ENCODE data around the gene KLHL8. TPM values are rescaled to one million over a fixed set of nuclear protein-coding genes. Genes with fewer than 3 reads are reported as not detected.

The KLHL8 gene
- total RNA-seq, 1 experiment from 2014 or later, result 7.5 TPM

DNA sequence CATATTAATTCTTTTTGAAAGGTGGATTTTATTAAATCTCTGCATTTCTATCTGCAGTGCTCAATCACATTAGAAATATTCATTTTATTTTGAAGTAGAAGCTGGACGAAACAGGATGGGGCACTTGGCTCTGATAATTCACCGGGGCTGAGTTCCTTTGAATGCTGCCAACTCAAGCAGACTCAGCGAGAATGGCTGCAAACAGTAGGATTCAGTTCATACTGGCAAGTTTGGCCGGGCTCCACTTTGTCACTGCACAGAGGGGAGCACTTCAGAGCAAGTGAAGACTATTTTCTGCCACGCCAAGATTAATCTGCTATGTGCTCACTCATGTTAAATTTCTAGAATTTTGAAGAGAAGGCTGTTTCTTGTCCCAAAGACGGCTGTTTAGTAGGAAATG lies 30.7 kb upstream of the KLHL8 start:
- no peak overlapping the region for H3K14ac ChIP-seq (ENCODE audit: insufficient read depth, low read length)

More for the DNA sequence above, 30.7 kb upstream of the KLHL8 start:
- Histone ChIP-seq H2AFZ (ENCODE audit: low read length) (no peak overlapping the region), H3K27ac (ENCODE audit: insufficient read length, low read depth, low read length) (no peak overlapping the region), H3K23me2 (ENCODE audit: insufficient read length, low read depth, low read length, poor library complexity, severe bottlenecking) (no peaks in the 10 kb centered on the region), H4K20me1 (ENCODE audit: control insufficient read depth, insufficient read depth, insufficient read length) (no peaks in the 10 kb centered on the region), H3K18ac (ENCODE audit: insufficient read length, low read depth, low read length) (no peak overlapping the region), H3K4me1 (ENCODE audit: insufficient read depth, low read length) (no peaks in the 10 kb centered on the region), H3K9me3 (ENCODE audit: control insufficient read depth, low read depth, low read length) (no peaks in the 10 kb centered on the region), H3K27me3 (ENCODE audit: insufficient read depth, low read length) (no peaks in the 10 kb centered on the region), H3K23ac (ENCODE audit: insufficient read length, low read depth, low read length) (no peak overlapping the region), H2BK20ac (ENCODE audit: low read depth, low read length, poor library complexity, severe bottlenecking) (no peak overlapping the region), H3K79me1 (ENCODE audit: insufficient read depth, low read depth, low read length, poor library complexity, severe bottlenecking) (no peaks in the 10 kb centered on the region), H3K4ac (ENCODE audit: low read depth, low read length) (no peak overlapping the region), H3K56ac (ENCODE audit: insufficient read length, low read depth, low read length) (no peak overlapping the region), H4K91ac (ENCODE audit: insufficient read length, low read depth, low read length) (no peak overlapping the region), H2AK5ac (ENCODE audit: insufficient read length, low read length) (no peak overlapping the region), H3T11ph (ENCODE audit: low read length) (no peak overlapping the region), H4K5ac (ENCODE audit: insufficient read length, low read depth, low read length) (no peak overlapping the region), H2BK12ac (ENCODE audit: insufficient read length, low read depth, low read length) (no peak overlapping the region), H3K9ac (ENCODE audit: extremely low read depth, insufficient read length, low read length) (no peak overlapping the region), H3K79me2 (ENCODE audit: insufficient read depth, low read length) (no peaks in the 10 kb centered on the region), H4K8ac (replicated peaks; ENCODE audit: insufficient read length, low read depth, low read length) (no peak overlapping the region), H2BK120ac (ENCODE audit: low read depth, low read length, poor library complexity, severe bottlenecking) (no peak overlapping the region), H2BK5ac (ENCODE audit: insufficient read length, low read length) (no peak overlapping the region), H3K4me2 (ENCODE audit: insufficient read depth, insufficient read length, low read length) (no peak overlapping the region), H2BK15ac (ENCODE audit: low read depth, low read length) (no peak overlapping the region)
- H3K4me3 Mint-ChIP-seq, result no peak overlapping the region
- TF ChIP-seq, protein P1, sequence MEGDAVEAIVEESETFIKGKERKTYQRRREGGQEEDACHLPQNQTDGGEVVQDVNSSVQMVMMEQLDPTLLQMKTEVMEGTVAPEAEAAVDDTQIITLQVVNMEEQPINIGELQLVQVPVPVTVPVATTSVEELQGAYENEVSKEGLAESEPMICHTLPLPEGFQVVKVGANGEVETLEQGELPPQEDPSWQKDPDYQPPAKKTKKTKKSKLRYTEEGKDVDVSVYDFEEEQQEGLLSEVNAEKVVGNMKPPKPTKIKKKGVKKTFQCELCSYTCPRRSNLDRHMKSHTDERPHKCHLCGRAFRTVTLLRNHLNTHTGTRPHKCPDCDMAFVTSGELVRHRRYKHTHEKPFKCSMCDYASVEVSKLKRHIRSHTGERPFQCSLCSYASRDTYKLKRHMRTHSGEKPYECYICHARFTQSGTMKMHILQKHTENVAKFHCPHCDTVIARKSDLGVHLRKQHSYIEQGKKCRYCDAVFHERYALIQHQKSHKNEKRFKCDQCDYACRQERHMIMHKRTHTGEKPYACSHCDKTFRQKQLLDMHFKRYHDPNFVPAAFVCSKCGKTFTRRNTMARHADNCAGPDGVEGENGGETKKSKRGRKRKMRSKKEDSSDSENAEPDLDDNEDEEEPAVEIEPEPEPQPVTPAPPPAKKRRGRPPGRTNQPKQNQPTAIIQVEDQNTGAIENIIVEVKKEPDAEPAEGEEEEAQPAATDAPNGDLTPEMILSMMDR (conservative IDR thresholded peaks at IDR 0.05), result no peak
- H3K9me3 Mint-ChIP-seq, result peaks cover 0 to 9% of the 10 kb centered on the region in 2 experiments; a peak in 1 of 5 replicates
- no peaks in the 10 kb centered on the region for H3K4me1 Mint-ChIP-seq
- no peak overlapping the region for H3K27ac Mint-ChIP-seq
- no peaks in the 10 kb centered on the region for H3K36me3 Mint-ChIP-seq (ENCODE audit: insufficient read depth in 1 of 3, low read depth in 3 of 3)
- no peak for DNase-seq
- no peaks in the 10 kb centered on the region for H3K27me3 Mint-ChIP-seq (ENCODE audit: low read depth)
- WGBS (ENCODE audit: extremely low coverage, insufficient read length, low lambda C conversion rate), result no CpG with 5 or more reads among the region's 6 CpGs
